Suprapubic skin (tissue), 4 donors: ENCODE measurements around the gene LRP1B.

Experiments
- POLR2A ChIP-seq, 2 donors: fragments of 450-650 bp; IDR thresholded peaks; one replicate each; pipeline ENCODE4 v1.6.1; 2017; ENCODE audit warnings: antibody characterized with exemption in 2 of 2, mild to moderate bottlenecking in 2 of 2, moderate library complexity in 2 of 2
- POLR2AphosphoS5 ChIP-seq, 3 donors: sonication (generic); formaldehyde crosslinking; IDR thresholded peaks; one replicate each; pipeline ENCODE4 v1.6.1; 2017; ENCODE audit warnings: antibody characterized with exemption in 3 of 3
- TF ChIP-seq, protein P1 (sequence below), 2 donors: fragments of 200-600 bp in 1 of 2; fragments of 450-650 bp in 1 of 2; sonication (generic) in 1 of 2; IDR thresholded peaks; one replicate each; pipeline ENCODE4 v1.5.1; 2016 to 2019; ENCODE audit warnings: antibody characterized with exemption in 2 of 2, mild to moderate bottlenecking in 1 of 2, moderate library complexity in 1 of 2

- TF ChIP-seq, protein P1, sequence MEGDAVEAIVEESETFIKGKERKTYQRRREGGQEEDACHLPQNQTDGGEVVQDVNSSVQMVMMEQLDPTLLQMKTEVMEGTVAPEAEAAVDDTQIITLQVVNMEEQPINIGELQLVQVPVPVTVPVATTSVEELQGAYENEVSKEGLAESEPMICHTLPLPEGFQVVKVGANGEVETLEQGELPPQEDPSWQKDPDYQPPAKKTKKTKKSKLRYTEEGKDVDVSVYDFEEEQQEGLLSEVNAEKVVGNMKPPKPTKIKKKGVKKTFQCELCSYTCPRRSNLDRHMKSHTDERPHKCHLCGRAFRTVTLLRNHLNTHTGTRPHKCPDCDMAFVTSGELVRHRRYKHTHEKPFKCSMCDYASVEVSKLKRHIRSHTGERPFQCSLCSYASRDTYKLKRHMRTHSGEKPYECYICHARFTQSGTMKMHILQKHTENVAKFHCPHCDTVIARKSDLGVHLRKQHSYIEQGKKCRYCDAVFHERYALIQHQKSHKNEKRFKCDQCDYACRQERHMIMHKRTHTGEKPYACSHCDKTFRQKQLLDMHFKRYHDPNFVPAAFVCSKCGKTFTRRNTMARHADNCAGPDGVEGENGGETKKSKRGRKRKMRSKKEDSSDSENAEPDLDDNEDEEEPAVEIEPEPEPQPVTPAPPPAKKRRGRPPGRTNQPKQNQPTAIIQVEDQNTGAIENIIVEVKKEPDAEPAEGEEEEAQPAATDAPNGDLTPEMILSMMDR (IDR thresholded peaks at IDR 0.05), result no peak
- TF ChIP-seq POLR2AphosphoS5 (IDR thresholded peaks at IDR 0.05) (no peak), POLR2A (IDR thresholded peaks at IDR 0.05) (no peak)
Observed at GRCh38 chr2:140454717-140455116, 1676.1 kb downstream of the LRP1B start.
